Non-pigmented ciliary epithelial cell (primary cell): ENCODE results near the gene ALB.

Experiments
- DNase-seq: peaks from one replicate; pipeline ENCODE4 v3.0.0-alpha.2; 2010; ENCODE audit warnings: low read depth

The ALB gene

GRCh38 chr4:73431813-73432168 is 27.7 kb downstream of the ALB start:
- DNase-seq, result no peak

GRCh38 chr4:73432169-73433000 is 28.3 kb downstream of the ALB start:
- DNase-seq, result no peak

- no peak for DNase-seq
These were observed 29.1 kb downstream of the ALB start for GRCh38 chr4:73433140-73433539.

GRCh38 chr4:73434311-73434710 is 30.2 kb downstream of the ALB start:
- DNase-seq, result no peak

- DNase-seq, result no peak
These were observed 31.9 kb downstream of the ALB start, which contains the start of gene AFP for GRCh38 chr4:73435984-73436383. TSS of gene AFP (plus strand) at chr4:73436221. CDS start at chr4:73436263, 42 bp downstream.

GRCh38 chr4:73436674-73437557 is 32.8 kb downstream of the ALB start:
- no peak for DNase-seq

GRCh38 chr4:73437558-73437956 is 33.5 kb downstream of the ALB start:
- no peak for DNase-seq

GRCh38 chr4:73438048-73438447 is 34.0 kb downstream of the ALB start:
- no peak for DNase-seq

- no peak for DNase-seq
These were observed 34.6 kb downstream of the ALB start for GRCh38 chr4:73438582-73439215.

- no peak for DNase-seq
These were observed 35.4 kb downstream of the ALB start for GRCh38 chr4:73439445-73439844.

- no peak for DNase-seq
These were observed 35.9 kb downstream of the ALB start for GRCh38 chr4:73439991-73440390.

- no peak for DNase-seq
These were observed 36.6 kb downstream of the ALB start for GRCh38 chr4:73440653-73441052.

GRCh38 chr4:73442275-73442674 is 38.2 kb downstream of the ALB start:
- DNase-seq, result no peak

GRCh38 chr4:73443224-73443623 is 39.1 kb downstream of the ALB start:
- DNase-seq, result no peak

- DNase-seq, result no peak
These were observed 41.6 kb downstream of the ALB start for GRCh38 chr4:73445383-73446335.

GRCh38 chr4:73446336-73446938 is 42.4 kb downstream of the ALB start:
- no peak for DNase-seq

GRCh38 chr4:73447671-73448070 is 43.6 kb downstream of the ALB start:
- peak; percentile 43 for DNase-seq

GRCh38 chr4:73448448-73449203 is 44.5 kb downstream of the ALB start:
- no peak for DNase-seq

GRCh38 chr4:73450398-73451004 is 46.4 kb downstream of the ALB start:
- peak; percentile 94 for DNase-seq

GRCh38 chr4:73451404-73451803 is 47.3 kb downstream of the ALB start:
- DNase-seq, result peak; percentile 68
